NCI-H1694 (cell line): Measurements from ENCODE around the gene SLC25A29.

ENCODE experiments used
- DNase-seq: peaks from one replicate; lab custom pipeline; 2025; lab: John Stamatoyannopoulos, UW

SLC25A29 gene

DNA sequence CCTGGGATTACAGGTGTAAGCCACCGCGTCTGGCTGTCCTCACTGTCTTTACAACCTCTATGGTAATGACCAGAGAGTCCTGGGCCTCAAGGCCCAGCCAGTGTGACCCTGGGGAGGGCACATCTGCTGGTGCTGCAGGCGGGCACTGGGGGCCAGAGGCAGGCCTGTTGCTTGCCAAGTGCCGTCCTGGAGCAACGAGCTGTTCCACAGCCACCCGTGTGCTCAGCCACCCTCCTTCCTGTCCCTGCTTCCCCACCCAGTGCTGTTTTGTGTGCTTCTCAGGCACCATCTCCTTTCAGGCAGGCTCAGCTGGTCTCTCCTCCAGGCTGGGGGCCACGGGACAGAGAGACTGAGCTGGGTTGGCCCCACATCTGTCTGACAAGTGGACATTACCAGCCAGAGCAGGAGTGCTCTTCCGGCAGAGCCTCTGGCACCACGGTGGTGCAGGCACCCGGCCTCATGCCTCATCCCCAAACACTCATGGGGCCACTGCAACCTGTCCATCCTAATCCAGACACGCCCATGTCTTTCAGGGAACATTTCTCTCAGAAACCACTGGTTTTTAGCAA lies 25.9 kb upstream of the SLC25A29 start:
- no peak for DNase-seq

DNA sequence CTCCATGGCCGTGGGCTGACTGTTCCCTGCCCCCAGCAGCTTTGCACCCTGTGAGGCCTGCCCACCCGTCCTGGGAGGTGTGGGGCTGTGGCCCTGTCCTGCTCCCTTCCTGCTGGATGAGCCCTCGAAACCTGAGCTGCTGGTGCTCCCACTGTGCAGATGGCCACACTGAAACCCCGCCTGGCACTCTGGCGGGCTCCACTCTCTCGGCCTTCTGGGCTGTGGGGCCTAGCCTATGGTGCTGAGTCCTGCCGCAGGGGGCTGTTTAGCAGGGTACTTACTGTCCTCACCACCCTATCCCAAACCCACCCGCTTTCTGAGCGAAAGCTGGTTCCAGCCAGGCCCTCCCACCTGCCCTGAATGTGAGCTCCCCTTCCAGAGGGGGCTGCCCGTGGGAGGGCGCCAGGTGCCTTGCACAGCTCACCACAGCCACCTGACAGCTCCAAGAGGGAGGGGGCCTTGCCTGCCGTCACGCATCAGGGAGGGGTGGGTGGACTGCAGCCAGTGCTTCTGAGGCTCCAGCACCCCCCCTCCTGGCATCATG lies 24.2 kb upstream of the SLC25A29 start:
- DNase-seq = no peak

DNA sequence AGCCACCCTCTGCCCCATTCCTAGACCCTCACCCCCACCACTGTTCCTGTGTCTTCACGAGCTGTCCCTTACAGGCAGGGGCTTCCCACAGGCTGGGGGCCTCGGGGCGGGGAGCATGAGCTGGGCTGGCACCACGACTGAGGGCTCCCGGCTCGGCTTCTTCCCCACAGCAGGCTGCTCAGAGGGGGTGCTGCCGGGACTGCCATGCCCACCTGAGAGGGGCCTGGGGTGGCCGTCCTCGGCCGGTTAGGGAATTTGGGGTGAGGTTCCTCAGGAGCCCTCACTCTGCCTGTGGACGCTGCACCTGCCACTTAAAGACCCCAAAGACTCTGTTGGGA lies 23.7 kb upstream of the SLC25A29 start:
- no peak for DNase-seq

DNA sequence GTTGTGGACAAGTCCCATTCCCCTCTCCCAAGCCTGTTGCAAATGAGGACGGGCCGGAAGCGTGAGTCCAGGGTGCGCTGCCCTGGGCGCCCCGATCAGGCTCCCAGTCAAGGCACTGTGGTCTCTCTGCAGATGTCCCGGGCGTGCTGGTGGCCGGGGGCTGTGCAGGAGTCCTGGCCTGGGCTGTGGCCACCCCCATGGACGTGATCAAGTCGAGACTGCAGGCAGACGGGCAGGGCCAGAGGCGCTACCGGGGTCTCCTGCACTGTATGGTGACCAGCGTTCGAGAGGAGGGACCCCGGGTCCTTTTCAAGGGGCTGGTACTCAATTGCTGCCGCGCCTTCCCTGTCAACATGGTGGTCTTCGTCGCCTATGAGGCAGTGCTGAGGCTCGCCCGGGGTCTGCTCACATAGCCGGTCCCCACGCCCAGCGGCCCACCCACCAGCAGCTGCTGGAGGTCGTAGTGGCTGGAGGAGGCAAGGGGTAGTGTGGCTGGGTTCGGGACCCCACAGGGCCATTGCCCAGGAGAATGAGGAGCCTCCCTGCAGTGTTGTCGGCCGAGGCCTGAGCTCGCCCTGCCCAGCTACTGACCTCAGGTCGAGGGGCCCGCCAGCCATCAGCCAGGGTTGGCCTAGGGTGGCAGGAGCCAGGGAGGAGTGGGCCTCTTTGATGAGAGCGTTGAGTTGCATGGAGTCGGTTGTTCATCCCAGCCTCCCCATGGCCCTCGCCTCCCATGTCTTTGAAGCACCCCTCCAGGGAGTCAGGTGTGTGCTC lies 23.2 kb upstream of the SLC25A29 start:
- no peak for DNase-seq

DNA sequence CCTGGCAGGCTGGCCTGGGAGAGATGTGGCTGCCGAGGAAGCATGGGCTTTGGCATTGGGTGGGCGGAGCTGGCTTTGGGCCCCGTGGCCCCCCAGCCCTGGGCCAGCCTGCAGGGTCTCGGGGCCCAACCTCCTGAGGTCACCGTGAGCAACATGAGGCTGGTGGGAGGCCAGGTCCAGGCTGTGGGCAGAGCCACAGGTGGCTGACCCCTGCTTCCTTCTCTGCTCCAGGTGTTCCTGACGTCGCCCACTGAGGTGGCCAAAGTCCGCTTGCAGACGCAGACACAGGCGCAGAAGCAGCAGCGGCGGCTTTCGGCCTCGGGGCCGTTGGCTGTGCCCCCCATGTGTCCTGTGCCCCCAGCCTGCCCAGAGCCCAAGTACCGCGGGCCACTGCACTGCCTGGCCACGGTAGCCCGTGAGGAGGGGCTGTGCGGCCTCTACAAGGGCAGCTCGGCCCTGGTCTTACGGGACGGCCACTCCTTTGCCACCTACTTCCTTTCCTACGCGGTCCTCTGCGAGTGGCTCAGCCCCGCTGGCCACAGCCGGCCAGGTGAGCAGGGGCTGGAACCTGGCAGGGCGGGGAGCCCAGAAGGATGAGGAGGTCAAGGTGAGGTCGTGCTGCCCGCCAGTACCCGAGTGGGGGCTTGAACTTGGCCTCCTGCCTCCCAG lies 22.4 kb upstream of the SLC25A29 start:
- no peak for DNase-seq

DNA sequence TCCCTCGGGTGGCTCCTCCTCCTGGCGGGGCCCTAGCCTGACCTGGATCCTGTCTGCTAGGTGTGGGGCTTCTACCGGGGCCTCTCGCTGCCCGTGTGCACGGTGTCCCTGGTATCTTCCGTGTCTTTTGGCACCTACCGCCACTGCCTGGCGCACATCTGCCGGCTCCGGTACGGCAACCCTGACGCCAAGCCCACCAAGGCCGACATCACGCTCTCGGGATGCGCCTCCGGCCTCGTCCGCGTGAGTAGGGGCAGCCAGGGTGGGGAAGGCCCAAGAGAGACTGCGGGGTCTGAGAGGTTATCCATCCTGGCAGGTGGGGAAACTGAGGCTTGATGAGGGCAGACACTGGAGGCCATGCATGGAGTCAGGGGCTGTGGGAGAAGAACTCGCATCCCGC lies 20.9 kb upstream of the SLC25A29 start:
- no peak for DNase-seq

DNA sequence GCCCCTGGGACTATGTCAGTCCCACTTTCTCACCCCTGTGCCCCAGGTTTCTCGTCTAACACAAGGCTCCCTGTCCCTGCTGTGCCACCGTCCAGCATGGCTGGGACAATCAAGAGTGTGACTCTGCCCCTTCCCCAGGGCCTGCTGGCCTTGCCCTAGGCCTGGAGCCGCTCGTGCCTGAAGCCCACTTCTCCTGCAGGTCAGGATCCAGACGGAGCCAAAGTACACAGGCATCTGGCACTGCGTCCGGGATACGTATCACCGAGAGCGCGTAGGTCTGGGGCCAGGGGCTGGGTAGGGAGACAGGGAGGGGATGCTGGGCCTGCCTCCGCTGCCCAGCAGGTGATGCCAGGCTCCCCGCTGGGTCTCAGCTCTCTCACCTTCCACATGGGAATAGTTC lies 19.7 kb upstream of the SLC25A29 start:
- DNase-seq = no peak

DNA sequence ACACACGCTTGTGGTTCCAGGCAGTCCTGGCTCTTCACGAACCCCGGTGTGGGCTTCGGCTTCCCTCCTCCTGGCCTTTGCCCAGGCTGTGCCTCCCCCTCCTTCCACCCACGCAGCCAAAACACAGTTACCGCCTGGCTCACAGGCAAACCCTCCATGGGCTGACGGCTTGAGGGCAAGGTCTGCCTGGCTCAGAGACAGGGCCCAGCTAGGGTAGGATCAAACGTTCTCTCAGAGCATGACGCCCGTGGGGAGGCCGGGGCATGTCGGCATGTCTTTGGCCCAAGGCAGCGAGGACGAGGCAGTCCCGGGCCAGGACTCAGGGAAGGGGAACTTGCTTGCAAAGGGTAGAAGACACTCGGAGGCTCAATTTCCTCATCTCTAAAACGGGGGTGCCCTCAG lies 19.0 kb upstream of the SLC25A29 start:
- no peak for DNase-seq

DNA sequence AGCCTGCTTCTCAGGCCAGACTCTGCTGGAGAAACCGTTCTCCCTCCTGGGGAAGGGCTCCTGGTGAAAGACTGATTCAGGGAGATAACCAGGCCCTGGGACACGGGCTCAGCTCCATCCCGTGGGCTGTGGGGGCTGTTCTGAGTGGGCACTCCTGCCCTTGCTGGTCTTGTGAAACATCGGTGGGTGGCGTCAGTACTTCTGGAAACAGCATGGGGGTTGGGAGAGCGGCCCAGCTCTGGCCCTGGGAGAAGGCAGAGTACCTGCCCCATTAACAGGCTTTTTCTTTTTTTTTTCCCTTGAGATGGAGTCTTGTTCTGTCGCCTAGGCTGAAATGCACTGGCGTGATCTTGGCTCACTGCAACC lies 17.7 kb upstream of the SLC25A29 start:
- no peak for DNase-seq

DNA sequence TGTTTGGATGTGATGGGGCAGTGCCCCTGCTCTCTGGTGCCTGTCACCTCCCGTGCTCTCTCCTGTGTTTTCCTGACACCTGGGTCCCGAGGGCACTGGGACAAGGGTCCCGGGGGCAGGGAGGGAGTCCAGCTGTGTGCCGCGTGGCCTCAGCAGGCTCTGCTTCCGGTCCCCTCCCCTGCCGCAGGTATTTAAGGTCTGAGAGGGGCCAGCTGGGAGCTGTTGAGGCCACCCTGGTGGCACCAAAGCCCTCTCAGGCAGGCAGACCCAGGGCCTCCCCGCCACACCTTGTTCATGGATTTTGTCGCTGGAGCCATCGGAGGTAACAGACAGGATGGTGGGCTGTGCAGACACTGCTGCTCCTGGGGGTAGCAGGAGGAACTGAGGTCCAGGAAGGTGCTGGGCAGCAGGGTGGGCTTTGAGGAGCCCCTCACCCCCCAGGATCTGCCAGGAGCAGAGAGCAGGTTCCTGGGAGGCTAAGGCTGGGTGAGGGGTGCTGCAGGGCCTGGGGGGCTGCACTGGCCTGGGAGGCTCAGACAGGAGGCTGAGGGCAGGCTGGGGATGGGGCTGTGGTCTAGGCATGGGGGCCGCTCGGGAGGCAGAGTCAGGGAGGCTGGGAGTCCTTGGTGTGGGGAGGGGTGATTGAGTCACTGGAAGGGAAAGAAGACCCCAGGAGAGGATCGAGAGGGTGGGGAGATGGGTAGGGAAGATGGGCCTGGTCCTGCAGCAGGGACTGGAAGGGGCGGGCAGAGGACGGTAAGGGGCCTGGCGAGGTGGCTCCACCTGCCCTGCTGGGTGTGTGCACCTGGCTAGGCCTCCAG lies 17.1 kb upstream of the SLC25A29 start, which contains the start of gene SLC25A47:
TSS of gene SLC25A47 (plus strand) at position 219 of the 821 bp plus-strand sequence. CDS start at position 295, 76 bp downstream.
- DNase-seq = no peak

DNA sequence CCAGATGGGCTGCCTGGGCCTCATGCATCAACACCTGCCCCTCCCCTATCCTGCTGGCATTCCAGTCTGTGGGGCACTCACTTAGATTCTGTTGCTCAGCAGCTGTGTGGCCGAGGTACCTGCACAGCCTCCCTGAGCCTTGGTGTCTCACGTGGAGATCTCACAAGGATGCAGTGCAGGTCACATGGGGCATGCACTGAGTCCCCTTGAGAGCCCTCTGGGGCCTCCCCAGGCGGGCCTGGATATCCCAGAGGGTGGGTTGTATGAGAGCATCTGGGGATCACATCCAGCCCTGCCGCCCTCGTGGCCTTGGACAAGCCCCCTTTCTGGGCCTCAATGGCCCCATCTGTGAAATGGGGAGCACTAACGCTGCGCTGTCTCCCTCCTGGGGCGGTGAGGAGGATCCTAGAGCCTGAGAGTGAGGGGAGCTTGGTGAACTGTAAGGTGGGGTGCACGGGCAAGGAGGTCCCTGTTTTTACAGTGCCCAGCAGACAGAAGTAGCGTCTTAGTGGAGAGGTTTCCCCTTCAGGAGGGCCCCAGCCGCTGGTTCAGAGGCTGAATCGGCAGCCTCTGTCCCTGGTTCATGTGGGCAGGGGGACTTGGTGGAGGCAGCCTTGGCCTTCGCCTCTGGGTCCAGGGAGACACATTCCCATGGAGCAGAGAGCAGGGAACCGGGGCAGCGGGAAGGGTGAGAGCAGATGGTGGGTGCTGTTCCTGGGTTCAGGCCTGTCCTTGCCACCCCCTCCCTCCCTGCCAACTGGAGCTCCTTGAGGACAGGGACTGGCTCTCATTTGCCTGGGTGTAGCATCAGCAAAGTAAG lies 16.1 kb upstream of the SLC25A29 start:
- DNase-seq = no peak

DNA sequence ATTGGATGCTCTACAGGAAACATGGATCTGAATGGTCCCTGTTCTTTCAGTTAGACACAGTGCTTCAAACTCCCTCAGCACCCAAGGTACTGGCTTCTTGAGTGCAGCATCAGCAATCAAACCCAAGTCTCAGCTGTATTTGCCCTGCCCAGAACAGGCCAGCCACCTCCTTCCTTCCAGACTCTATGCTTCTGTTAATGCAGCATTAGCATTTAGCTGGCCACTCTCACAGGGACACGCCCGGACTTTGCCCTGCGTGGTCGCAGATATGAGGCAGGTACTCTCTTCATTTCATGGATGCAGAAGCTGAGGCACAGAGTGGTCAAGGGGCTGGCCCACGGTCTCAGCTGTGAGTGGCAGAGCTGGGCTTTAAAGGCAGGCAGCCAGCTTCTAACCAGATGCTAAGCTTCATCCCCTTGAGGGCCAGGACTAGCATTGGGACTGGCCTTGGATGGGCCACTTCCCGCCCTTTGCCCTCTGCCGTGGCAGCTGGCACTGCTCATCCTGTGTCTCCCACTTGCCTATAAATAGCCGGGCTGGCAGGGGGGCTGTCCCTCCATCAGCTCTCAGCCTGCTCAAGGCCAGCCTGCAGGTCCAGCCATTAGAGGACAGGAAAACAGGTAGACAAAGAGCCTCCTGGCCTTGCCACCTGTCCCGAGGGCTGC lies 15.4 kb upstream of the SLC25A29 start:
- no peak for DNase-seq

DNA sequence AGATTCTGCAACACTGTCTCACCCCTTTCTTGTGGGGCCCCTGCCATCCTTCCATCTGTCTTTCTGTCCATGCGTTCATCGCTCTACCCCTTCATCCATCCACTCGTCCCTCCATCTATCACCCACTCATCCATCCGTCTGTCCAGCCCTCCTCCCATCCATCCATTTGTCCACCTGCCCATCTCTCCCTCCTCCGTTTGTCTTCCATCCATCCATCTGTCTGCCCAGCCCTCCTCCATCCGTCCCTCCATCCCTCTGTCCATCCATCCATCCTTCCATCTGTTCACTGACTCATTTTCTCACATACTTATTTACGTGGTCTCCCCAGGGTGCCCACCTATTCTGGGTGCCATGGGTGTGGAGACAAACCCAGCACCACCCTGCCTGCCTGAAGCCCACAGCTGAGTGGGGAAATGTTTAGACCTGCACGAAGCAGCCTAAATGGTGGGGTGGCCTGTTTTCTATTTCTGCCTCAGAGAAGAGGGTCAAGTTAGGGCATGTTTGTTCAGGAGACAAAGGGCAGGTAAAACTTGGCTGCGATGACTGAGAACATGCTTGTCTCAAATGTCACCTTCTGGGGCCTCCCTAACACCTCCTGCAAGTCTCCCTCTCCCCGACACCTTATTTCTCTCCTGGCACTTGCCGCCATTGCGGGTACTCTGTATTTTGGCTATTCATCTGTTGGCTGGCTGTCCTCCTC lies 14.1 kb upstream of the SLC25A29 start:
- DNase-seq = no peak

DNA sequence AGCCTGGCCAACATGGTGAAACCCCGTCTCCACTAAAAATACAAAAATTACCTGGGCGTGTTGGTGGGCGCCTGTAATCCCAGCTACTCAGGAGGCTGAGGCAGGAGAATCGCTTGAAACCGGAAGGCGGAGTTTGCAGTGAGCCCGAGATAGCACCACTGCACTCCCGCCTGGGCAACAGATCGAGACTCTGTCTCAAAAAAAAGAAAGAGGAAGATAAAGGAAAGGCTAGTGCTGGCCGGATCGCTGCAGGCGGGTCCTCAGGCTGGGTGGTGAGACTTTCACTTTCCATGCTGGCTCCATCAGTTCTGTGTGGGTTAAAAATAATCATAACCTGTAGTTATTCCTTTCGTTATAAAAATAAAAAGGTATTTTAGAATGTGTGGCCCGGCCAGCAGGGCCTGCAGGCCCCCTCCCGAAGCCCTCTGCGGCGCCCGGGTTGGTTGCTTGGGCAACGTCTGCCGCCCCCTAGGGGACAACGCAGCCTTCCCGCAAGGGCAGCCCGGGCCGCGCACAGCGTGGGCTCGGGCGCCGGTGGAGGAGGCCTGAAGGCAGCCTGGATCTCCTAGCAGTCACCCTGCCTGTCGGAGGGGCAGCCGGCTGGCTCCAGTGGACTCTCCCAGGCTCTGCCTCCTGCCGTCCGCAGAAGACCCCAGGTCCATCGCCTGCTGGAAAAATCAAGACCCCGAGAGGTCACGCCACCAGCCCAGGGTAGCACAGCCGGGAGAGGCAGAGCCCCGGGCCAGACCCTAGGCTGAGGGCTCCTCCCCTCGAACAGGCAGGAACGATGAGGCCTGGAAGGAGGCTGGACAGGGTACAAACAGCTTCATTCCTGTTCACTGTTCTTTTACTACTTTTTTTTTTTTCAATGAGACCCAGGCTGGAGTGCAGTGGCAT lies 11.9 kb upstream of the SLC25A29 start:
- DNase-seq = no peak

DNA sequence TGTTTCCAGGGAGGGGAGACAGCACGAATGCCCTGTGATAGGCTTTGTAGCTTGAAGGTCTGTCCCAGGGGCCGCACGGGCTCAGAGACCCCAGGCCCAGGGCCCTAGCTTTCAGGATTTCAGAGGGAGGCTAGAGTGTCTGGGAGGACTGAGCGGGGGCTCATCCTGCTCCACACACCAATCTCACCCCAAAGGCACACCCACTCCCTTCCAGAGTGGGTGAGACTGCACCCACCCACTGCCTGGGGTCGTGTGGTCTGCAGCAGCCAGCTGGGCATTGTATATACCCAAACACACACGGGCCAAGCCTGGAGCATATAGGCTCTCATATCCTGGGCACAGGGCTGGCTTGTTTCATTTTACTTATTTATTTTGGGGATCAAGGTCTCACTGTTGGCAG lies 11.1 kb upstream of the SLC25A29 start:
- no peak for DNase-seq

DNA sequence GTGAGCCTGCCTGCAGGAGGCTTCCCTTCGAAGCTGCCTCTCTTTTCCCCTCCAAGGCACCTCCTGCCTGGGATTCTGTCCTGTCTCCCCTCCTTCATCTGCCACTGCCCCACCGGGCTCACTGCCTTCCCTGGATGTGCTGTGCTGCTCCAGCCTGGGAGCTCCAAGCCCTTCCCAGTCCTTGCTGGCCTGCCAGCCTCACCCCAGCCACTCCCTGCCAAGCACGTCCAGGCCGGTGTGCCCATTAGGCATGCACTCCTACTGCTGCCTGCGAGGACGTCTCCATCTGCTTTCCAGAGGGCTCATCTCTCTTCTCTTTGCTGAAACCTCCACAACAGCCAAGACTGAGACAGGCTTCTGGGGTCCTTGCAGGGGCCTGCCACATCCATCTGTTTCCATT lies 8.5 kb upstream of the SLC25A29 start:
- DNase-seq = no peak

DNA sequence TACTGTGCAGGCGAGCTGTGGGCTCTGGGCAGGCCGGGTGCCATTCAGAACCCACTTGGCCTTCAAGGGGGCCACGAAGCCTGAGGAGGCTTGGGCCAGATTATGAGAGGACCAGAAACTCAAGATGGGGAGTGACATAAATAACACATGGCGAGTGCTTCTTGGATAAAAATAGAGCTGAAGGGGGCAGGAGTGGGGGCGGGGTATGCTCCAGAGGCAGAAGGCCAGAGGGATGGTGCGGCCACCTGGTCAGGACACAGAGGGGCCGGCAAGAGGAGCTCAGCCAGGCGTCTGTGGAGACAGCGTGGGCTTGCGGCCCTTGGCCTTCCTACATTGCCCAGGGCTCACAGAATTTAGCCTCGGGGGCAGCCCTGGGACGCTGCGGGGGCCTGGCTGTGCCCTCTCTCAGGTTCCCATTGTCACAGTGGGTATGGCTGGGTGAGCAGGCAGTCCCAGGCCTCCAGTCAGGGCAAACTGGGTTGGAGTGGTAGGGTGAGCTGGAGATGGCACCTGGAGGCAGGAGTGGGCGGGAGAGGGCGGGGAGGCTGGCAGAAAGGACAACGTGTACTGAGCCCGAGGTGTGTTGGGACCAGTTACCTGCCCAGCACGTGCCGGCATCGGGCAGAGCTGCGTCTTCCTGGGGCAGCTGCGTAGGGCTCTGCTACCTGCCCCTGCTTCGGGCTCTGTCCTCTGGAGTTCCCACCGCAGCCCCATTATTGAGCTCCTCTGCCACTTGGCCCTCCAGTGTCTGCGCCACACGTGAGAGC lies 7.4 kb upstream of the SLC25A29 start:
- no peak for DNase-seq

DNA sequence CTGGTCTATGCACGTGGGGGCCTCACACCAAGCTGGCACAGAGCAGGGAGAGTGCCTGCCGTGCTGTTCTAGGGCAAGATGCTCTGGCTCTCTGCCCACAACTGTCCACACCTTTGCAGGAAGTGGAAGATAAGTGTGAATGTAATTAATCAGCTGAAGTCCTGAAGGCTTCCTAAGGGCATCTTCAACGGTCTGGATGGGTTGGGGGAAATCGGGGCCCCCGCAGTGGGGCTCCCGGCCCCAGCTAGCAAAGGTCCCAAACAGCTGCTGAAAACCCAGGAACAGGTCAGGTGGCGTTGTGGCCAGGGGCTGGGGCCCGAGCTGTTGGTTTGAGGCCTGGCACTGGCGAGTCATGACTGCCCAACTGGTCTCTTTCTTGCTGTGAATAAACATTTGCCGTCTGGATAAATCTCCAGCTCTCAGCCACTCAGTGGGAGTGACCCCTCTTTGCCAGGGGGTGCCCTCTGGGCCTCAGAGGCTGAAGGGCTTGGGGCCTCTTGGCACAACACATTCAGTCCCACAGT lies 6.7 kb upstream of the SLC25A29 start:
- DNase-seq = no peak
